ES-I3 (cell line): Measurements from ENCODE around the gene KCNT1.

Experiments
- H3K36me3 ChIP-seq: 2 replicates; pipeline ENCODE4 v1.6.1; 2013; ENCODE audit warnings: mild to moderate bottlenecking, low read length, control low read depth, moderate library complexity; ENCODE audit not compliant: insufficient read depth
- H3K4me1 ChIP-seq: 2 replicates; pipeline ENCODE4 v1.6.1; 2013; ENCODE audit warnings: mild to moderate bottlenecking, control low read depth, low read length; ENCODE audit not compliant: insufficient read depth
- H3K9ac ChIP-seq: 2 replicates; pipeline ENCODE4 v1.6.1; 2013; ENCODE audit warnings: low read depth, mild to moderate bottlenecking, low read length, moderate library complexity
- H3K9me3 ChIP-seq: 2 replicates; pipeline ENCODE4 v1.6.1; 2013; ENCODE audit warnings: mild to moderate bottlenecking, low read length, moderate library complexity; ENCODE audit not compliant: control insufficient read depth, insufficient read depth

Gene KCNT1

GRCh38 chr9:135745686-135746324, 43.8 kb downstream of the KCNT1 start:
- Histone ChIP-seq H3K4me1 (no peaks in the 10 kb centered on the region), H3K9me3 (no peaks in the 10 kb centered on the region), H3K9ac (no peak overlapping the region), H3K36me3 (no peaks in the 10 kb centered on the region)

GRCh38 chr9:135746565-135746964, 44.6 kb downstream of the KCNT1 start:
- Histone ChIP-seq H3K9me3 (no peaks in the 10 kb centered on the region), H3K9ac (no peak overlapping the region), H3K36me3 (no peaks in the 10 kb centered on the region), H3K4me1 (no peaks in the 10 kb centered on the region)

- H3K4me1 ChIP-seq: no peaks in the 10 kb centered on the region
- no peak overlapping the region for H3K9ac ChIP-seq
- H3K9me3 ChIP-seq: no peaks in the 10 kb centered on the region
- no peaks in the 10 kb centered on the region for H3K36me3 ChIP-seq
These were observed 45.3 kb downstream of the KCNT1 start for GRCh38 chr9:135747311-135747710.

- H3K36me3 ChIP-seq: no peaks in the 10 kb centered on the region
- H3K9me3 ChIP-seq: no peaks in the 10 kb centered on the region
- no peak overlapping the region for H3K9ac ChIP-seq
- H3K4me1 ChIP-seq: no peaks in the 10 kb centered on the region
These were observed 46.7 kb downstream of the KCNT1 start for GRCh38 chr9:135748676-135749075.

GRCh38 chr9:135749171-135750045, 47.4 kb downstream of the KCNT1 start:
- H3K4me1 ChIP-seq: no peaks in the 10 kb centered on the region
- no peaks in the 10 kb centered on the region for H3K36me3 ChIP-seq
- no peaks in the 10 kb centered on the region for H3K9me3 ChIP-seq
- no peak overlapping the region for H3K9ac ChIP-seq

- no peak overlapping the region for H3K9ac ChIP-seq
- H3K36me3 ChIP-seq: no peaks in the 10 kb centered on the region
- no peaks in the 10 kb centered on the region for H3K9me3 ChIP-seq
- no peaks in the 10 kb centered on the region for H3K4me1 ChIP-seq
These were observed 48.8 kb downstream of the KCNT1 start for GRCh38 chr9:135750786-135751185.

GRCh38 chr9:135751501-135751900, 49.5 kb downstream of the KCNT1 start:
- Histone ChIP-seq H3K9me3 (no peaks in the 10 kb centered on the region), H3K4me1 (no peaks in the 10 kb centered on the region), H3K9ac (no peak overlapping the region), H3K36me3 (no peaks in the 10 kb centered on the region)

- no peaks in the 10 kb centered on the region for H3K4me1 ChIP-seq
- no peak overlapping the region for H3K9ac ChIP-seq
- no peaks in the 10 kb centered on the region for H3K36me3 ChIP-seq
- no peaks in the 10 kb centered on the region for H3K9me3 ChIP-seq
These were observed 50.6 kb downstream of the KCNT1 start for GRCh38 chr9:135752281-135753204.

- no peaks in the 10 kb centered on the region for H3K36me3 ChIP-seq
- H3K9ac ChIP-seq: no peak overlapping the region
- H3K9me3 ChIP-seq: no peaks in the 10 kb centered on the region
- H3K4me1 ChIP-seq: no peaks in the 10 kb centered on the region
These were observed 51.6 kb downstream of the KCNT1 start for GRCh38 chr9:135753391-135754105.

GRCh38 chr9:135756576-135756975, 54.6 kb downstream of the KCNT1 start:
- no peaks in the 10 kb centered on the region for H3K36me3 ChIP-seq
- no peaks in the 10 kb centered on the region for H3K9me3 ChIP-seq
- no peak overlapping the region for H3K9ac ChIP-seq
- no peaks in the 10 kb centered on the region for H3K4me1 ChIP-seq

GRCh38 chr9:135757356-135757755, 55.4 kb downstream of the KCNT1 start:
- no peaks in the 10 kb centered on the region for H3K4me1 ChIP-seq
- no peaks in the 10 kb centered on the region for H3K36me3 ChIP-seq
- H3K9ac ChIP-seq: no peak overlapping the region
- no peaks in the 10 kb centered on the region for H3K9me3 ChIP-seq

GRCh38 chr9:135758056-135758455, 56.1 kb downstream of the KCNT1 start:
- no peaks in the 10 kb centered on the region for H3K36me3 ChIP-seq
- no peaks in the 10 kb centered on the region for H3K4me1 ChIP-seq
- H3K9me3 ChIP-seq: no peaks in the 10 kb centered on the region
- no peak overlapping the region for H3K9ac ChIP-seq

- Histone ChIP-seq H3K4me1 (no peaks in the 10 kb centered on the region), H3K9me3 (no peaks in the 10 kb centered on the region), H3K9ac (no peak overlapping the region), H3K36me3 (no peaks in the 10 kb centered on the region)
These were observed 56.9 kb downstream of the KCNT1 start for GRCh38 chr9:135758870-135759269.
